GM12878 (cell line): ENCODE data around the gene SYNGR3. TPM values are rescaled to one million over a fixed set of nuclear protein-coding genes. Genes with fewer than 3 reads are reported as not detected.

Experiments used
- ATAC-seq: fragments of 200-7000 bp; cut with Tn5 transposase; 3 replicates; pipeline ENCODE4 v1.9.1; 2020; ENCODE audit warnings: mild to moderate bottlenecking, moderate library complexity
- BruUV-seq: library from RNA; stranded (reverse); fragments of 400-500 nt; replicated peaks from 2 replicates; lab custom pipeline; 2021; lab: Mats Ljungman, UMichigan
- CTCF ChIA-PET: fragments of 300-600 bp; sonication (Branson Sonifier 250); formaldehyde crosslinking; extraction: SDS; loops from one replicate; lab custom pipeline; 2021; ENCODE audit warnings: inconsistent platforms; lab: Yijun Ruan, JAX
- POLR2A ChIA-PET: fragments of 350-600 bp; formaldehyde crosslinking; extraction: SDS; loops from one replicate; lab custom pipeline; 2021; ENCODE audit warnings: inconsistent platforms; lab: Charles Lee
- RAD21 ChIA-PET: fragments of 300-600 bp; sonication (Branson Sonifier 250); formaldehyde crosslinking; loops from one replicate; lab custom pipeline; 2023; ENCODE audit warnings: antibody characterized with exemption; ENCODE audit not compliant: unreplicated experiment; lab: Charles Lee
- SMC1A ChIA-PET: fragments of 300-600 bp; sonication (Branson Sonifier 250); formaldehyde crosslinking; loops from one replicate; lab custom pipeline; 2023; ENCODE audit not compliant: unreplicated experiment, uncharacterized antibody; lab: Charles Lee
- DNase-seq: peaks from one replicate; pipeline ENCODE4 v3.0.0-alpha.2; 2011; ENCODE audit warnings: low read depth, low spot score
- FAIRE-seq: peaks from 3 replicates; lab custom pipeline; 2011; peaks lifted over from hg19 to GRCh38; lab: Jason Lieb, UNC
- H2AFZ ChIP-seq: 2 replicates; pipeline ENCODE4 v1.6.0; 2011; ENCODE audit warnings: low read depth, low read length, control low read depth; ENCODE audit not compliant: control insufficient read depth
- H3K27ac ChIP-seq: 2 replicates; pipeline ENCODE4 v1.5.1; 2011; ENCODE audit warnings: control low read depth; ENCODE audit not compliant: control insufficient read depth, insufficient read depth
- H3K27me3 ChIP-seq, 2 experiments: replicated peaks in 1 of 2; 2 replicates each; pipeline versions ENCODE4 v1.6.0 to v1.6.1; 2011; ENCODE audit warnings: low read length in 1 of 2; ENCODE audit not compliant: control insufficient read depth in 2 of 2, insufficient read depth in 2 of 2
- H3K36me3 ChIP-seq, 2 experiments: 2 replicates each; pipeline ENCODE4 v1.5.1; 2011; ENCODE audit warnings: low read length in 1 of 2; ENCODE audit not compliant: control insufficient read depth in 2 of 2, insufficient read depth in 2 of 2
- H3K4me1 ChIP-seq: 2 replicates; pipeline ENCODE4 v1.6.1; 2011; ENCODE audit warnings: mild to moderate bottlenecking, low read length, moderate library complexity, mixed read lengths; ENCODE audit not compliant: control insufficient read depth, insufficient read depth
- H3K4me2 ChIP-seq: 2 replicates; pipeline ENCODE4 v1.6.0; 2011; ENCODE audit warnings: control low read depth; ENCODE audit not compliant: control insufficient read depth, insufficient read depth
- H3K4me3 ChIP-seq: fragments of 200-600 bp; sonication (generic); 2 replicates; pipeline ENCODE4 v1.5.1; 2016
- H3K79me2 ChIP-seq: 2 replicates; pipeline ENCODE4 v1.6.0; 2011; ENCODE audit warnings: low read length; ENCODE audit not compliant: control insufficient read depth, insufficient read depth
- H3K9ac ChIP-seq: 2 replicates; pipeline ENCODE4 v1.8.0; 2011; ENCODE audit warnings: low read length, control low read depth, mixed read lengths; ENCODE audit not compliant: control insufficient read depth, insufficient read depth
- H3K9me3 ChIP-seq: replicated peaks from 3 replicates; pipeline ENCODE4 v1.5.1; 2011; ENCODE audit warnings: mild to moderate bottlenecking, low read length; ENCODE audit not compliant: control insufficient read depth, insufficient read depth
- H4K20me1 ChIP-seq: 2 replicates; pipeline ENCODE4 v1.6.0; 2011; ENCODE audit not compliant: control insufficient read depth, insufficient read depth
- LARP7 ChIP-seq: fragments of 450-650 bp; IDR thresholded peaks from 2 replicates; pipeline ENCODE4 v1.6.1; 2017; ENCODE audit warnings: mild to moderate bottlenecking
- MLLT1 ChIP-seq: fragments of 450-650 bp; IDR thresholded peaks from 2 replicates; pipeline ENCODE4 v1.6.1; 2016; ENCODE audit warnings: mild to moderate bottlenecking
- RELA ChIP-seq: fragments of 450-650 bp; IDR thresholded peaks from 2 replicates; pipeline ENCODE4 v1.8.0; 2014; ENCODE audit warnings: borderline replicate concordance; ENCODE audit not compliant: partially characterized antibody
- RELB ChIP-seq: fragments of 450-650 bp; IDR thresholded peaks from 2 replicates; pipeline ENCODE4 v1.6.1; 2017; ENCODE audit warnings: low read depth, mild to moderate bottlenecking, moderate library complexity
- RFX5 ChIP-seq: IDR thresholded peaks from 2 replicates; pipeline ENCODE4 v1.6.1; 2011; ENCODE audit warnings: low read depth, low read length, improper control_type of control experiment
- USF1 ChIP-seq: IDR thresholded peaks from 2 replicates; pipeline ENCODE4 v1.6.1; 2011; ENCODE audit warnings: borderline replicate concordance, low read depth, mild to moderate bottlenecking, moderate library complexity, mixed read lengths, low read length; ENCODE audit not compliant: insufficient read depth; ENCODE audit errors: extremely low read length
- ZBTB11 ChIP-seq: fragments of 450-650 bp; formaldehyde crosslinking; IDR thresholded peaks from 2 replicates; pipeline ENCODE4 v1.5.0; 2022; ENCODE audit warnings: mild to moderate bottlenecking, missing genetic modification characterization
- ZNF384 ChIP-seq: IDR thresholded peaks from 2 replicates; pipeline ENCODE4 v1.6.1; 2012; ENCODE audit warnings: low read depth, mild to moderate bottlenecking, low read length, improper control_type of control experiment, borderline replicate concordance
- WGBS: methylation state at CpG from one replicate; pipeline ENCODE4 v1.1.6; 2016; ENCODE audit warnings: low lambda C conversion rate; ENCODE audit not compliant: insufficient replicate concordance, insufficient coverage; ENCODE audit errors: missing lambda C conversion rate; 5-methylcytosine and 5-hydroxymethylcytosine counted together
- in situ Hi-C: fragments of 300-500 bp; cut with MboI; formaldehyde crosslinking; loops from 9 replicates; pipeline ENCODE4 v1.14.3; 2018; ENCODE audit warnings: mixed read lengths
- intact Hi-C: fragments of 100-400 bp; cut with micrococcal nuclease; formaldehyde crosslinking; loops from one replicate; pipeline ENCODE4 v1.14.2; 2022; ENCODE audit not compliant: unreplicated experiment
- polyA plus RNA-seq, 11 experiments: library from polyadenylated mRNA; depleted of rRNA in 4 of 11; unstranded in 6 of 11; stranded (reverse) in 5 of 11; fragments of >200 nt; fragmentation: Nextera tagmentation in 4 of 11; fragmentation: Illumina TruSeq in 1 of 11; extraction: Ambion mirVana in 4 of 11; extraction: Trizol in 1 of 11; gene quantifications; 1 replicate in 1 of 11; 2 replicates in 10 of 11; pipeline versions ENCODE4 v1.2.1 to v1.2.3, GENCODE V29; 2011 to 2016; ENCODE audit warnings: inconsistent platforms in 2 of 11, missing spikeins in 2 of 11, low read depth in 1 of 11
- total RNA-seq, 4 experiments: library from RNA; depleted of rRNA in 3 of 4; stranded (reverse); fragments of >200 nt in 3 of 4; fragmentation: Illumina TruSeq in 1 of 4; extraction: Trizol in 1 of 4; gene quantifications; 2 replicates each; pipeline versions ENCODE4 v1.2.1 to v1.2.3, GENCODE V29; 2013 to 2021

The SYNGR3 gene
- total and polyA plus RNA-seq, 10 of the 15 experiments (the other 5 are each of a cell fraction or from before 2014, with no cell fraction given), result 1.2 to 18.1 (median 6.6) TPM

GRCh38 chr16:1944612-1945199 lies 45.1 kb upstream of the SYNGR3 start:
- FAIRE-seq (no peak), DNase-seq (no peak), ATAC-seq (no peak)
- no peak overlapping the region for H2AFZ ChIP-seq
- intact Hi-C loops, result no loop called here
- no peaks in the 10 kb centered on the region; a peak in 2 of 4 replicates for H3K36me3 ChIP-seq
- no peak overlapping the region for H3K4me2 ChIP-seq
- TF ChIP-seq ZNF384 (no peak), RELA (no peak), RFX5 (no peak), MLLT1 (no peak), ZBTB11 (CRISPR knock-in tag) (no peak), USF1 (no peak), LARP7 (no peak), RELB (no peak)
- ChIA-PET SMC1A (interaction anchor here (1.0 to 1.2 kb wide), 2 partner anchors 12 to 67 kb away, joined by 3 read pairs; no protein-coding TSS in a partner anchor), POLR2A (interaction anchor here (0.5 to 0.6 kb wide), 2 partner anchors 43 to 104 kb away, joined by 3 to 6 read pairs; no protein-coding TSS in a partner anchor), RAD21 (no interaction called here), CTCF (interaction anchor here (1.8 kb wide), 1 partner anchor 16 kb away, joined by 4 read pairs; no protein-coding TSS in a partner anchor)
- no peak overlapping the region for H3K9ac ChIP-seq
- no peaks in the 10 kb centered on the region for H4K20me1 ChIP-seq
- in situ Hi-C loops, result no loop called here
- H3K4me1 ChIP-seq, result peaks cover 10% of the 10 kb centered on the region; the same call in 1 of the 2 replicates
- no peak overlapping the region for H3K27ac ChIP-seq
- H3K9me3 ChIP-seq, result no peaks in the 10 kb centered on the region
- H3K27me3 ChIP-seq, result no peaks in the 10 kb centered on the region
- no peak overlapping the region for H3K4me3 ChIP-seq
- peaks cover 18% of the 10 kb centered on the region for H3K79me2 ChIP-seq
- WGBS, result 87% methylated on average over 21 of the region's 21 CpGs
- no TSS peak for BruUV-seq
